Rectal smooth muscle tissue (tissue), 1 donor: ENCODE results near the gene CRIP3.
"Not testable (repeated sequence)": the region's sequence is repeated elsewhere in the genome, so short reads cannot be mapped to it uniquely, and the experiment has no call there.

Experiments used
- H3K27ac ChIP-seq: one replicate; pipeline ENCODE4 v1.7.0; 2013; ENCODE audit warnings: low read depth, low read length, inconsistent platforms
- H3K27me3 ChIP-seq: one replicate; pipeline ENCODE4 v1.7.0; 2013; ENCODE audit warnings: low read length; ENCODE audit not compliant: control insufficient read depth, insufficient read depth
- H3K36me3 ChIP-seq: one replicate; pipeline ENCODE4 v1.7.0; 2013; ENCODE audit warnings: low read length; ENCODE audit not compliant: control insufficient read depth, insufficient read depth
- H3K4me1 ChIP-seq: one replicate; pipeline ENCODE4 v1.7.0; 2013; ENCODE audit warnings: low read length; ENCODE audit not compliant: control insufficient read depth, insufficient read depth
- H3K4me3 ChIP-seq: one replicate; pipeline ENCODE4 v1.7.0; 2013; ENCODE audit warnings: low read length
- H3K9ac ChIP-seq: one replicate; pipeline ENCODE4 v1.7.0; 2013; ENCODE audit warnings: low read length

The CRIP3 gene

DNA sequence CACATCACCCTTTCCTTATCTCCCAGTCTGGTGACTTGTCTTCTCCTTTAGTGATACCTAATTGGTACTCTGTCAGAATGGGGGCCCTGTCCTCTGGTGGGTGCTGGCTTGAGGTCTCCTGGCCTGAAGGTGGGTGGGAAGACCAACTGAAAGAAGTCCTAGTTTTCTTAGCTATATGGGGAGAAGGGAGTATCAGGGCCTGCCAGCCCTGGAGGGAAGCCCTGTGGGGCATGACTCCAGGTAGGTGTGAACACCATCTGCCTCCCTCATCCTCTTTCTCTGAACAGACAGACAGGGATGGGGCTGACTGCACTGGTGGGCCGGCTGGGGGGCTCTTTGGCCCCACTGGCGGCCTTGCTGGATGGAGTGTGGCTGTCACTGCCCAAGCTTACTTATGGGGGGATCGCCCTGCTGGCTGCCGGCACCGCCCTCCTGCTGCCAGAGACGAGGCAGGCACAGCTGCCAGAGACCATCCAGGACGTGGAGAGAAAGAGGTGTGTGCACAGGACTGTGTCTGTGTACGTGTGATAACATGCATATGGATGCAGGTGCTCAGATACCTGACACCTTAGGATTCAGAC lies 4.8 kb downstream of the CRIP3 start:
- Histone ChIP-seq H3K36me3 (no peaks in the 10 kb centered on the region), H3K4me3 (no peak overlapping the region), H3K27ac (no peak overlapping the region), H3K4me1 (no peaks in the 10 kb centered on the region), H3K9ac (no peak overlapping the region), H3K27me3 (peaks cover 7% of the 10 kb centered on the region)

DNA sequence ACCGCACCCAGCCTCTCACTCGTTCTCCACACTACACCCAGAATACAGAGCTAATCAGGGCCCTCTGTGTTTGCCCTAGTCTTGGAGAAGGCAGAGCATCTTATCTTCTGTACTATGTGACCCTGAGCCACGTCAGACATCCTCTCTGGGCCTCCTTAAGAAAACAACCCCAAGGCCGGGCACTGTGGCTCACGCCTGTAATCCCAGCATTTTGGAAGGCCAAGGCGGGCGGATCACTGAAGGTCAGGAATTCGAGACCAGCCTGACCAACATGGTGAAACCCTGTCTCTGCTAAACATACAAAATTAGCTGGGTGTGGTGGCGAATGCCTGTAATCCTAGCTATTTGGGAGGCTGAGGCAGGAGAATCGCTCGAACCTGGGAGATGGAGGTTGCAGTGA lies 5.6 kb downstream of the CRIP3 start:
- not testable (repeated sequence) for H3K4me3 ChIP-seq, H3K27me3 ChIP-seq, H3K9ac ChIP-seq

DNA sequence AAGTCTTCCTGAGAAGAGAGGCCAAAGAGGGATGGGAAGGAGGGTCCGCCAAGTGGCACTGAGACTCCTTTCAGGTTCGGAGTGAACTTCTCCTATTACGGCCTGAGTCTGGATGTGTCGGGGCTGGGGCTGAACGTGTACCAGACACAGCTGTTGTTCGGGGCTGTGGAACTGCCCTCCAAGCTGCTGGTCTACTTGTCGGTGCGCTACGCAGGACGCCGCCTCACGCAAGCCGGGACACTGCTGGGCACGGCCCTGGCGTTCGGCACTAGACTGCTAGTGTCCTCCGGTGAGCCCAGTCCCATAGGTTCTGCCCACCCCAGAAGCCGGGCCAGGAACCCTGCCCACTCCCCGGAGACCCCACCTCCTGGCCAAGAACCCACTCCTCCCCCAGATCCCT lies 6.5 kb downstream of the CRIP3 start:
- Histone ChIP-seq H3K9ac (no peak overlapping the region), H3K27me3 (peaks cover 3% of the 10 kb centered on the region), H3K27ac (no peak overlapping the region), H3K4me3 (no peak overlapping the region), H3K36me3 (no peaks in the 10 kb centered on the region), H3K4me1 (no peaks in the 10 kb centered on the region)

More for the DNA sequence above, 5.6 kb downstream of the CRIP3 start:
- not testable (repeated sequence) for H3K27ac ChIP-seq, H3K36me3 ChIP-seq, H3K4me1 ChIP-seq

DNA sequence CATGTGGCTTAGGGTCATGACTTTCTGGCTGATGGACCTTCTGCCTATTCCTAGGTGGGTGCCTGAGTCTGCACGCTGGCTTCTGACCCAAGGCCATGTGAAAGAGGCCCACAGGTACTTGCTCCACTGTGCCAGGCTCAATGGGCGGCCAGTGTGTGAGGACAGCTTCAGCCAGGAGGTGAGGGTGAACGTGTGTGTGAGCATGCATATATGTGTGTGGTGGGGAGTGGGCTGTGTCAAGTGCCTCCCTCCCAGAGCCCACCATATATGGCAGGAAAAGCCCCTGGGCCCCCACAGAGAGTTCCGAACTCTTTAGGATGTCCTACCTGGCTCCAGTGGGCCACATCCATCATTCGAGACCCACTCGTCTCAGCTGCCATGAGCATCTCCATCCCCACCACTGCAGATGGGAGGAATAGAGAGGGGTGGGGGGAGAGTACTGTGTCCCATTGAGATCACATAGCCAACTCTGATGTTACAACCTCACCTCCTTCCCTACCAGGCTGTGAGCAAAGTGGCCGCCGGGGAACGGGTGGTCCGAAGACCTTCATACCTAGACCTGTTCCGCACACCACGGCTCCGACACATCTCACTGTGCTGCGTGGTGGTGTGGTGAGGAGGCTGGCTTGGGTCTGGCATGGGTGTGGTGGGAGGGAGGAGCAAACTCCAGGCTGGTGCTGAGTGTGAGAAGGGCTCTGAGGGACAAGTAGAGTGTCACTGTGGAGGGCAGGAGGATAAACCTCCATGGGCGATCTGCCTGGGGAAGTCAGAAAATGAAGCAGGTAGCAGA lies 7.3 kb downstream of the CRIP3 start:
- Histone ChIP-seq H3K36me3 (no peaks in the 10 kb centered on the region), H3K4me1 (no peaks in the 10 kb centered on the region), H3K27me3 (peaks cover 3% of the 10 kb centered on the region), H3K27ac (no peak overlapping the region), H3K4me3 (no peak overlapping the region), H3K9ac (no peak overlapping the region)

DNA sequence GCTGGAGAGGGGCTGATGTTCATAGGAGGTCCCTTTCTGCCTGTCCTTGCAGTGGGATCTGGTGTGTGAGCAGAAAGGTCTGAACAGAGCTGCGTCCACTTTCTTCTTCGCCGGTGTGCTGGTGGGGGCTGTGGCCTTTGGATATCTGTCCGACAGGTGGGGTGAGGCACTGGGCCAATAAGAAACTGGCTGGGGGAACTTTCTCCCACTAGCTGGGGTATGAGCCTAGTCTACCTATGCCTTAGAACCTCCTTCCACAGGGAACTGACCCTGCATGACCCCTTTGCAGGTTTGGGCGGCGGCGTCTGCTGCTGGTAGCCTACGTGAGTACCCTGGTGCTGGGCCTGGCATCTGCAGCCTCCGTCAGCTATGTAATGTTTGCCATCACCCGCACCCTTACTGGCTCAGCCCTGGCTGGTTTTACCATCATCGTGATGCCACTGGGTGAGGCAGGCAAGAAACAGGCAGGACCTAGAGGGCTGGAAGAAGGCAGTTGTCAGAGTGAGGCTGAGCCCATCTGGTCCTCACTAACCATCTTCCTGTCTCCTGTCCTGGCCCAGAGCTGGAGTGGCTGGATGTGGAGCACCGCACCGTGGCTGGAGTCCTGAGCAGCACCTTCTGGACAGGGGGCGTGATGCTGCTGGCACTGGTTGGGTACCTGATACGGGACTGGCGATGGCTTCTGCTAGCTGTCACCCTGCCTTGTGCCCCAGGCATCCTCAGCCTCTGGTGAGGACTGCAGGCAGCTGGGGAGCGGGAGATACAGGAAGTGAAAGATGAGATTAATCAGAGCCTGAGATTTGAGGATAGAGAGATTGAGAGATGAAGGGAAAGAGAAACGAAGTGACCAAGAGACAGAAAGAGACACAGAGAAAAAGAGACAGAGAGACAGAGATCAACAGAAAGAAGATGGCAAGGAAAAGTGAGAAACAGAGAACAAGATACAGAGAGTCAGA lies 9.0 kb downstream of the CRIP3 start:
- Histone ChIP-seq H3K4me1 (no peaks in the 10 kb centered on the region), H3K4me3 (no peak overlapping the region), H3K9ac (no peak overlapping the region), H3K27ac (no peak overlapping the region), H3K36me3 (no peaks in the 10 kb centered on the region), H3K27me3 (peaks cover 3% of the 10 kb centered on the region)

DNA sequence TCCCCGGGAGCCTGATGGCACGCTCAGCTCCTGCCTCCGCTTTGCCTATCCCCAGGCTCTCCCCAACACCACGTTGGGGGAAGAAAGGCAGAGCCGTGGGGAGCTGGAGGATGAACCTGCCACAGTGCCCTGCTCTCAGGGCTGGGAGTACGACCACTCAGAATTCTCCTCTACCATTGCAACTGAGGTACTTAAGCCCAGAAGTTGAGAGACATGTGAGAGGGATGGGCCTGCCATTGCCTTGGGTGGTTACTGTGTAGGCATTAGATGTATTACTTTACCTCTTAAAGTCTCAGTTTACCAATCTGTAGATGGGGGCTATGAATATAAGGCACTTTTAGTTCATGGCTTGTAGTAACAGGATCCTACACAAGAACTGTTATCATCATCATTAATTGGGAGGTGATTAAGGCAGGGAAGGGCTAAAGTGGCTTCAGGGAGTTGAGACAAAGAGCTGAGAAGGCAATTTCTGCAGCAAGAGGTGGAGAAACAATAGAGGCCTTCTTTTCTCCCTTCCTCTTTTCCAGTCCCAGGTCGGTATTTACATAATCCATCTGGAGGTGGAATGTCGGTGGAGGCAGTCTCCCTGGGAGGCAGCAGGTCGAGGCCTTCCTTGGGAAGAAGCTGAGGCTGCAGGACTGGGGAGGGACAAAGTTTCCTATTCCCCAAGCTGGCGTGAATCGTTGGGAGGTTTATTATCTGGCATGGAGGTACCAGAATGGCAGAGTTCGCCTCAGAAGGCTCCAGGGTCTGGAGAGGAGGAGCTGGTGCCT lies 9.9 kb downstream of the CRIP3 start:
- no peak overlapping the region for H3K9ac ChIP-seq
- H3K36me3 ChIP-seq = no peaks in the 10 kb centered on the region
- peaks cover 3% of the 10 kb centered on the region for H3K27me3 ChIP-seq
- H3K4me1 ChIP-seq = no peaks in the 10 kb centered on the region
- no peak overlapping the region for H3K27ac ChIP-seq
- H3K4me3 ChIP-seq = no peak overlapping the region

DNA sequence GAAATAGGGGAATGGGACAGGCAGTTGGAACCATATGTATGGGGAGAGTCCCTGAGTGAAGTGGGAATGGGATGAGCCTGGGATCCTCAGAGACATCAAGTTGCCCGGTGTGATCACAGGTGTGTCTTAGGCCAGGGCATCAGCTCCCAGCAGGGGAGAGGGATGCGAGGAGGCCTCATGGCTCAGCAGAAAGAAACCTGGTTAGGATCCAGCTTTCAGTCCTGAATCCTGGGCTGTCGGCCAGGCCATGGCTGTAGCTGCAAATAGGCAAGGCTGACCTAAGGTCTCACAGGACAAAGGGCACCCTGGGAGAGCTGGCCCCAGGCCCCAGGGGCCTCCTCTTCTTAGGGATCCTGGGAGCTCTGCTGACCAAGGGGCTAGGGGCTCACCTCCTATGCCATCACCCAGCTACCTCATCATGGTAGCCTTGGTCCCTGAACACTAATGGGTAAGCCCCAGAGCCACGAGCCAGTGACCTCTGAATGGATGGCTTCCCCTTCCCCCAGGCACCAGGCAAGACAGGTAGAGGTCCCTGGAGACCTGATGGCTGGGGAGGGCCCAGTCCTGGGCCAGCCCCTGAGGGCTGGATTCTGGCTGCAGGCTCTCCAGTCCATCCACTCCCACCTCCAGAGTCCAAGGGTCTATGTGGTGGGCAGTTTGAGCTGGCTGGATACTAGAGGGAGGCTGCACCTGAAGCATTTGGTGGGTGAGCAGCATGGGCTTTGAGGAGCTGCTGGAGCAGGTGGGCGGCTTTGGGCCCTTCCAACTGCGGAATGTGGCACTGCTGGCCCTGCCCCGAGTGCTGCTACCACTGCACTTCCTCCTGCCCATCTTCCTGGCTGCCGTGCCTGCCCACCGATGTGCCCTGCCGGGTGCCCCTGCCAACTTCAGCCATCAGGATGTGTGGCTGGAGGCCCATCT lies 10.7 kb downstream of the CRIP3 start, which contains the start of gene SLC22A7:
Gene SLC22A7, plus strand, starts transcription at position 617 of the 921 bp plus-strand sequence. Its CDS starts 99 bp downstream, at position 716.
- H3K4me3 ChIP-seq = no peak within 1 kb of the TSS
- no peak within 1 kb of the TSS for H3K27ac ChIP-seq
- peaks cover 3% of the 10 kb centered on the region for H3K27me3 ChIP-seq
- H3K4me1 ChIP-seq = no peaks in the 10 kb centered on the region
- H3K36me3 ChIP-seq = no peaks in the 10 kb centered on the region
- no peak within 1 kb of the TSS for H3K9ac ChIP-seq

DNA sequence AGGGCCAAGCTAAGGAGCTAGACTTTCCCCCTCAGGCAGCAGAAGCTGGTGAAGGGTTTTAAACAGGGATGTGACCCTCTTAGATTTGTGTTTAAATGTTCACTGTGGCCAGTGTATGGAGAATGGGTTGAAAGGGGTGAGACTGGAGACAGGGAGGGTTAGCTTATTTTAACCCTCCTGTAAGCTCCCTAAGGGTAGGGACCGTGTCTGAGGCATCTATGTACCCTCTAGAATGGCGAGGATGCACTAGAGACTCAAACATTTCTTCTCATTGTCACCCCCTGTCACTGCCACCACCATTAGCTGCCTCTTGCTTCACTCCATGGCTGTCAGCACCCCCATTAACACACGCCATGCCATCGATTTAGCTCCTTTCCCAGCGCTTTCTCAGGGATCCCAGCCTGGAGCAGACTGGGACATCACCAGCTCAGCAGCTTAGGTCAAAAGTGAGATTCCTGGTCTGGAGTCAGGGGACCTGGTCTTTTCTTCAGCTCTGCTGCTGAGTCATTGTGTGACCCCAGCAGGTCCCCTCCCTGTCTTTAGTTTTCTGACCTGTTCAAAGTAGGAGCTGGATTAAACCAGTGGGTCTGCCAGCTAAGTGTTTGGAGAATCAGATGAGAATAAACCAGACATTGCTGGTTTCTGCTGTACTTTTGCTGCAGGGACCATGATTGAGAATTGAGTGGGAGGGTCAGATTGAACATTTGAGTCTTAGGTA lies 11.7 kb downstream of the CRIP3 start:
- no peak overlapping the region for H3K9ac ChIP-seq
- H3K4me1 ChIP-seq = no peaks in the 10 kb centered on the region
- peaks cover 3% of the 10 kb centered on the region for H3K27me3 ChIP-seq
- H3K4me3 ChIP-seq = no peak overlapping the region
- H3K36me3 ChIP-seq = no peaks in the 10 kb centered on the region
- H3K27ac ChIP-seq = no peak overlapping the region

DNA sequence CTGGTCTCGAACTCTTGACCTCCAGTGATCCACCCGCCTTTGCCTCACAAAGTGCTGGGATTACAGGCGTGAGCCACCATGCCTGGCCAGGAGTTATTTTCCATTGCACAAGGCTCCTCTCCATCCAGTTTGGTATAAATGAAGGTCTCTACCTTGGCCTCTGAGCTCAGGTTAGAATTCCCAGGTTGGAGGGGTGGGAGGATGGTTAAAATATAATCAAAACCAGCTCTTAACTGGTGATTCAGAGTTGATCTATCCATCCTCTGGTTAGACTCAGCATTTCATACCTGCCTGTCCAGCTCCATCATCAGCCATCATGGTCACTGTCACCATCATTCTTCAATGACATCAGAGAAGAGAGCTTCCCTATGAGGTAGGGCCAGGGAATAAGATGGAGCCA lies 13.2 kb downstream of the CRIP3 start:
- no peak overlapping the region for H3K4me3 ChIP-seq
- H3K9ac ChIP-seq = no peak overlapping the region
- H3K4me1 ChIP-seq = no peaks in the 10 kb centered on the region
- no peak overlapping the region for H3K27ac ChIP-seq
- no peaks in the 10 kb centered on the region for H3K36me3 ChIP-seq
- no peaks in the 10 kb centered on the region for H3K27me3 ChIP-seq

DNA sequence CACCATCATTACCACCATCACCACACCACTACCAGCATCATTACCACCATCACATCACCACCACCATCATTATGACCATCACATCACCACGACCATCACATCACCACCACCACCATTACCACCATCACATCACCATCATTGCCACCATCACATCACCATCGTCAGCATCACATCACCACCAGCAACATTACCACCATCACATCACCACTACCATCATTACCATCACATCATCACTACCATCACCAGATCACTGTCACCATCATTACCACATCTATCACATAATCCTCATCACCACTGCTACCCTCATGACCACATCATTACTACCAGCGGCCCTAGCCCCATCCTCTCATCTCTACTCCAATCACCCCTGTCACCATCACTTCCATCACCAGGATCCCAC lies 14.1 kb downstream of the CRIP3 start:
- no peak overlapping the region for H3K9ac ChIP-seq
- H3K36me3 ChIP-seq = no peaks in the 10 kb centered on the region
- no peak overlapping the region for H3K27ac ChIP-seq
- H3K27me3 ChIP-seq = no peaks in the 10 kb centered on the region
- H3K4me1 ChIP-seq = no peaks in the 10 kb centered on the region
- H3K4me3 ChIP-seq = no peak overlapping the region

DNA sequence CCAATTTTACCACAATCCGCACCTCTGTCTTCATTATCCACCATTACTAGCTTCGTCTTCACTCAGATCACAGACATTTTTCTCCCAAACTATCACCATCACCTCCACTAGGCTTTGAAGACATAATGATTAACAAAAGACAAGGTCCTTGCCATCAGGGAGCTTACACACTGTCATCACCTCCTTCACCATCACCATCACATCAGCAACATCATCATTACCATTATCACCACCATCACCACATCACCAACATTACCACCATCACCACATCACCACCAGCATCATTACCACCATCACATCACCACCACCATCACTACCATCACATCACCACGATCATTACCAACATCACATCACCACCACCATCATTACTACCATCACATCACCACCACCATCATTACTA lies 14.9 kb downstream of the CRIP3 start:
- Histone ChIP-seq H3K36me3 (no peaks in the 10 kb centered on the region), H3K9ac (no peak overlapping the region), H3K27ac (no peak overlapping the region), H3K4me1 (no peaks in the 10 kb centered on the region), H3K4me3 (no peak overlapping the region), H3K27me3 (no peaks in the 10 kb centered on the region)
